H9 (cell line): Measurements from ENCODE around the gene CEP97. TPM values are rescaled to one million over a fixed set of nuclear protein-coding genes. Genes with fewer than 3 reads are reported as not detected.

Experiments
- DNase-seq: peaks from one replicate; pipeline ENCODE4 v3.0.0-alpha.2; 2017
- H2AFZ ChIP-seq: one replicate; pipeline ENCODE4 v1.6.1; 2013; ENCODE audit warnings: mild to moderate bottlenecking, low read length, control low read depth, moderate library complexity
- H2AK5ac ChIP-seq: 2 replicates; pipeline ENCODE4 v1.6.1; 2013; ENCODE audit warnings: low read length, control low read depth, mixed read lengths; ENCODE audit not compliant: insufficient read length
- H2BK120ac ChIP-seq: one replicate; pipeline ENCODE4 v1.6.1; 2013; ENCODE audit warnings: low read depth, mild to moderate bottlenecking, low read length, control low read depth, inconsistent platforms; ENCODE audit not compliant: poor library complexity, severe bottlenecking
- H2BK12ac ChIP-seq: 2 replicates; pipeline ENCODE4 v1.6.1; 2013; ENCODE audit warnings: low read length, control low read depth, mixed read lengths, low read depth; ENCODE audit not compliant: insufficient read length
- H2BK15ac ChIP-seq: 2 replicates; pipeline ENCODE4 v1.6.1; 2013; ENCODE audit warnings: low read depth, low read length, control low read depth
- H2BK20ac ChIP-seq: one replicate; pipeline ENCODE4 v1.6.1; 2013; ENCODE audit warnings: low read depth, mild to moderate bottlenecking, low read length, control low read depth, inconsistent platforms; ENCODE audit not compliant: poor library complexity, severe bottlenecking
- H2BK5ac ChIP-seq: 2 replicates; pipeline ENCODE4 v1.6.1; 2013; ENCODE audit warnings: low read length, control low read depth, mixed read lengths; ENCODE audit not compliant: insufficient read length
- H3K14ac ChIP-seq: 2 replicates; pipeline ENCODE4 v1.6.1; 2013; ENCODE audit warnings: low read length, control low read depth; ENCODE audit not compliant: insufficient read depth
- H3K18ac ChIP-seq: 2 replicates; pipeline ENCODE4 v1.6.1; 2013; ENCODE audit warnings: low read depth, mild to moderate bottlenecking, mixed read lengths, low read length, control low read depth; ENCODE audit not compliant: insufficient read length
- H3K23ac ChIP-seq: 2 replicates; pipeline ENCODE4 v1.6.1; 2013; ENCODE audit warnings: low read length, control low read depth, mixed read lengths, low read depth; ENCODE audit not compliant: insufficient read length
- H3K23me2 ChIP-seq: 2 replicates; pipeline ENCODE4 v1.6.1; 2013; ENCODE audit warnings: low read depth, mild to moderate bottlenecking, mixed read lengths, low read length, control low read depth; ENCODE audit not compliant: insufficient read length, poor library complexity, severe bottlenecking
- H3K27ac ChIP-seq: 2 replicates; pipeline ENCODE4 v1.5.1; 2013; ENCODE audit warnings: low read length, control low read depth, mixed read lengths, low read depth; ENCODE audit not compliant: insufficient read length
- H3K27me3 ChIP-seq: 2 replicates; pipeline ENCODE4 v1.6.1; 2013; ENCODE audit warnings: low read length, control low read depth, inconsistent platforms; ENCODE audit not compliant: insufficient read depth
- H3K4ac ChIP-seq: 2 replicates; pipeline ENCODE4 v1.6.1; 2013; ENCODE audit warnings: low read depth, mild to moderate bottlenecking, control low read depth, inconsistent platforms, low read length, moderate library complexity
- H3K4me1 ChIP-seq: 2 replicates; pipeline ENCODE4 v1.6.1; 2013; ENCODE audit warnings: low read length, control low read depth, inconsistent platforms; ENCODE audit not compliant: insufficient read depth
- H3K4me2 ChIP-seq: 2 replicates; pipeline ENCODE4 v1.6.1; 2013; ENCODE audit warnings: low read length, control low read depth, mixed read lengths; ENCODE audit not compliant: insufficient read length, insufficient read depth
- H3K56ac ChIP-seq: 2 replicates; pipeline ENCODE4 v1.6.1; 2013; ENCODE audit warnings: low read depth, mild to moderate bottlenecking, mixed read lengths, low read length, control low read depth; ENCODE audit not compliant: insufficient read length
- H3K79me1 ChIP-seq: 2 replicates; pipeline ENCODE4 v1.6.1; 2013; ENCODE audit warnings: low read depth, mild to moderate bottlenecking, moderate library complexity, low read length, control low read depth, inconsistent platforms; ENCODE audit not compliant: insufficient read depth, poor library complexity, severe bottlenecking
- H3K79me2 ChIP-seq: 2 replicates; pipeline ENCODE4 v1.6.1; 2013; ENCODE audit warnings: low read length, control low read depth, inconsistent platforms; ENCODE audit not compliant: insufficient read depth
- H3K9ac ChIP-seq: 2 replicates; pipeline ENCODE4 v1.6.1; 2013; ENCODE audit warnings: low read length, control low read depth, mixed read lengths; ENCODE audit not compliant: insufficient read length; ENCODE audit errors: extremely low read depth
- H3K9me3 ChIP-seq: one replicate; pipeline ENCODE4 v1.6.1; 2013; ENCODE audit warnings: low read depth, low read length, inconsistent platforms; ENCODE audit not compliant: control insufficient read depth
- H3T11ph ChIP-seq: one replicate; pipeline ENCODE4 v1.6.1; 2013; ENCODE audit warnings: mild to moderate bottlenecking, low read length, control low read depth, inconsistent platforms
- H4K20me1 ChIP-seq: one replicate; pipeline ENCODE4 v1.6.1; 2013; ENCODE audit not compliant: control insufficient read depth, insufficient read length, insufficient read depth
- H4K5ac ChIP-seq: 2 replicates; pipeline ENCODE4 v1.6.1; 2013; ENCODE audit warnings: low read depth, mild to moderate bottlenecking, mixed read lengths, low read length, control low read depth; ENCODE audit not compliant: insufficient read length
- H4K8ac ChIP-seq: replicated peaks from 2 replicates; pipeline ENCODE4 v1.6.1; 2013; ENCODE audit warnings: low read length, control low read depth, mixed read lengths, low read depth; ENCODE audit not compliant: insufficient read length
- H4K91ac ChIP-seq: 2 replicates; pipeline ENCODE4 v1.6.1; 2013; ENCODE audit warnings: low read depth, mild to moderate bottlenecking, moderate library complexity, mixed read lengths, low read length, control low read depth; ENCODE audit not compliant: insufficient read length
- H3K27ac Mint-ChIP-seq, 3 experiments: 2 replicates in 2 of 3; 3 replicates in 1 of 3; pipeline ENCODE4 v1.8.0; 2020 to 2021; ENCODE audit warnings: mixed read lengths in 3 of 3, mild to moderate bottlenecking in 1 of 3, moderate library complexity in 1 of 3
- H3K27me3 Mint-ChIP-seq: 2 replicates; pipeline ENCODE4 v1.8.0; 2021; ENCODE audit warnings: low read depth, mild to moderate bottlenecking, moderate library complexity, mixed read lengths
- H3K36me3 Mint-ChIP-seq, 3 experiments: 2 replicates in 2 of 3; 3 replicates in 1 of 3; pipeline ENCODE4 v1.8.0; 2020 to 2021; ENCODE audit warnings: low read depth in 3 of 3, mixed read lengths in 3 of 3; ENCODE audit not compliant: insufficient read depth in 1 of 3
- H3K4me1 Mint-ChIP-seq, 2 experiments: 2 replicates each; pipeline ENCODE4 v1.8.0; 2020; ENCODE audit warnings: mixed read lengths in 2 of 2
- H3K4me3 Mint-ChIP-seq, 2 experiments: 2 replicates in 1 of 2; 3 replicates in 1 of 2; pipeline ENCODE4 v1.8.0; 2020 to 2021; ENCODE audit warnings: mild to moderate bottlenecking in 2 of 2, mixed read lengths in 2 of 2, moderate library complexity in 1 of 2
- H3K9me3 Mint-ChIP-seq, 2 experiments: 2 replicates in 1 of 2; 3 replicates in 1 of 2; pipeline ENCODE4 v1.8.0; 2020; ENCODE audit warnings: mild to moderate bottlenecking in 2 of 2, mixed read lengths in 2 of 2, moderate library complexity in 1 of 2
- CTCF ChIP-seq: fragments of 200-600 bp; sonication (generic); conservative IDR thresholded peaks from 3 replicates; pipeline ENCODE4 v1.8.0; 2021; ENCODE audit warnings: antibody characterized with exemption, mild to moderate bottlenecking
- total RNA-seq: library from RNA; stranded (reverse); gene quantifications from 2 replicates; pipeline ENCODE4 v1.2.1, GENCODE V29; 2021

The CEP97 gene
- total RNA-seq, 1 experiment from 2014 or later, result 13.9 TPM

- Histone ChIP-seq H4K8ac (no peak overlapping the region), H3K23me2 (no peaks in the 10 kb centered on the region), H3K4me2 (no peak overlapping the region), H4K91ac (no peak overlapping the region), H3K23ac (no peak overlapping the region), H3K18ac (no peak overlapping the region), H3K4me1 (no peaks in the 10 kb centered on the region), H3K79me1 (peaks cover 2% of the 10 kb centered on the region), H3K27me3 (no peaks in the 10 kb centered on the region), H3K4ac (no peak overlapping the region), H4K5ac (no peak overlapping the region), H2BK5ac (no peak overlapping the region), H3K79me2 (no peaks in the 10 kb centered on the region), H2BK120ac (no peak overlapping the region), H3K56ac (no peak overlapping the region), H3K9ac (no peak overlapping the region), H4K20me1 (no peaks in the 10 kb centered on the region), H3K27ac (no peak overlapping the region), H3T11ph (no peak overlapping the region), H3K14ac (no peak overlapping the region), H2BK12ac (no peak overlapping the region), H2AK5ac (no peak overlapping the region), H3K9me3 (no peaks in the 10 kb centered on the region), H2BK20ac (no peak overlapping the region), H2AFZ (no peak overlapping the region), H2BK15ac (no peak overlapping the region)
- Mint-ChIP-seq H3K27me3 (no peaks in the 10 kb centered on the region), H3K9me3 (peaks cover 2 to 12% of the 10 kb centered on the region in 2 experiments; a peak in 1 of 5 replicates), H3K27ac (no peak overlapping the region), H3K36me3 (peaks cover 37 to 81% (median 72%) of the 10 kb centered on the region in 3 experiments), H3K4me3 (no peak overlapping the region), H3K4me1 (peaks cover 2 to 4% of the 10 kb centered on the region in 2 experiments; a peak in 3 of 4 replicates)
- no peak for TF ChIP-seq CTCF
- DNase-seq, result no peak
Observed at GRCh38 chr3:101730839-101731238, 6.4 kb downstream of the CEP97 start.
